Fibroblast of the conjunctiva (primary cell): Measurements from ENCODE around the gene HCFC1.

Source experiments
- DNase-seq: peaks from one replicate; pipeline ENCODE4 v3.0.0-alpha.2; 2010; ENCODE audit warnings: low read depth

Gene HCFC1

GRCh38 chrX:153971450-153972367 is at the start of gene HCFC1:
HCFC1 (minus strand) TSS chrX:153971818; CDS start chrX:153970840, 978 bp downstream.
- peak; percentile 83 for DNase-seq

- DNase-seq, result no peak
Observed at GRCh38 chrX:154021131-154021611, 49.6 kb upstream of the HCFC1 start.

- DNase-seq, result no peak
Observed at GRCh38 chrX:154020536-154021115, 49.0 kb upstream of the HCFC1 start.

- no peak for DNase-seq
Observed at GRCh38 chrX:154019633-154020528, 48.3 kb upstream of the HCFC1 start, which contains the start of gene IRAK1. IRAK1 (minus strand) TSS chrX:154019902; CDS start chrX:154019812, 90 bp downstream.

- no peak for DNase-seq
Observed at GRCh38 chrX:154019061-154019621, 47.5 kb upstream of the HCFC1 start.

- DNase-seq, result no peak
Observed at GRCh38 chrX:154018518-154019060, 47.0 kb upstream of the HCFC1 start.

GRCh38 chrX:154017766-154018517 is 46.3 kb upstream of the HCFC1 start:
- DNase-seq, result no peak

- no peak for DNase-seq
Observed at GRCh38 chrX:154016366-154017076, 44.9 kb upstream of the HCFC1 start.

GRCh38 chrX:154015581-154016264 is 44.1 kb upstream of the HCFC1 start:
- no peak for DNase-seq

- DNase-seq, result no peak
Observed at GRCh38 chrX:154014429-154015380, 43.1 kb upstream of the HCFC1 start.

GRCh38 chrX:154013614-154014360 is 42.2 kb upstream of the HCFC1 start:
- no peak for DNase-seq

- DNase-seq, result no peak
Observed at GRCh38 chrX:154013001-154013421, 41.4 kb upstream of the HCFC1 start.

- no peak for DNase-seq
Observed at GRCh38 chrX:154012336-154012991, 40.8 kb upstream of the HCFC1 start.

- DNase-seq, result no peak
Observed at GRCh38 chrX:154011376-154012335, 40.0 kb upstream of the HCFC1 start.

GRCh38 chrX:154010330-154011087 is 38.9 kb upstream of the HCFC1 start:
- DNase-seq, result no peak
